Measurements from ENCODE around the gene POMT1.

POMT1 gene

GRCh38 chr9:131566158-131566557 lies 63.4 kb downstream of the POMT1 start:
- no peak overlapping the region for H3K27ac ChIP-seq
- H2AFZ ChIP-seq (ENCODE audit: low read depth), result no peak overlapping the region
- H3K27me3 ChIP-seq (ENCODE audit: insufficient read depth, low read depth), result no peaks in the 10 kb centered on the region
- H3K36me3 ChIP-seq (ENCODE audit: insufficient read depth), result no peaks in the 10 kb centered on the region
- H3K9ac ChIP-seq, result no peak overlapping the region
- TF ChIP-seq, protein P1, sequence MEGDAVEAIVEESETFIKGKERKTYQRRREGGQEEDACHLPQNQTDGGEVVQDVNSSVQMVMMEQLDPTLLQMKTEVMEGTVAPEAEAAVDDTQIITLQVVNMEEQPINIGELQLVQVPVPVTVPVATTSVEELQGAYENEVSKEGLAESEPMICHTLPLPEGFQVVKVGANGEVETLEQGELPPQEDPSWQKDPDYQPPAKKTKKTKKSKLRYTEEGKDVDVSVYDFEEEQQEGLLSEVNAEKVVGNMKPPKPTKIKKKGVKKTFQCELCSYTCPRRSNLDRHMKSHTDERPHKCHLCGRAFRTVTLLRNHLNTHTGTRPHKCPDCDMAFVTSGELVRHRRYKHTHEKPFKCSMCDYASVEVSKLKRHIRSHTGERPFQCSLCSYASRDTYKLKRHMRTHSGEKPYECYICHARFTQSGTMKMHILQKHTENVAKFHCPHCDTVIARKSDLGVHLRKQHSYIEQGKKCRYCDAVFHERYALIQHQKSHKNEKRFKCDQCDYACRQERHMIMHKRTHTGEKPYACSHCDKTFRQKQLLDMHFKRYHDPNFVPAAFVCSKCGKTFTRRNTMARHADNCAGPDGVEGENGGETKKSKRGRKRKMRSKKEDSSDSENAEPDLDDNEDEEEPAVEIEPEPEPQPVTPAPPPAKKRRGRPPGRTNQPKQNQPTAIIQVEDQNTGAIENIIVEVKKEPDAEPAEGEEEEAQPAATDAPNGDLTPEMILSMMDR (conservative IDR thresholded peaks at IDR 0.05; ENCODE audit: low read depth, low read length), result no peak
- no peaks in the 10 kb centered on the region for H3K79me2 ChIP-seq (ENCODE audit: insufficient read depth, low read depth)
- H3K4me1 ChIP-seq (ENCODE audit: low read depth, poor library complexity, severe bottlenecking), result no peaks in the 10 kb centered on the region
- no peaks in the 10 kb centered on the region for H4K20me1 ChIP-seq (ENCODE audit: insufficient read depth)
- H3K4me2 ChIP-seq, result no peak overlapping the region
- H3K4me3 ChIP-seq (IDR thresholded peaks at IDR 0.05; ENCODE audit: insufficient read depth, low read depth, low read length), result no peak overlapping the region

DNA sequence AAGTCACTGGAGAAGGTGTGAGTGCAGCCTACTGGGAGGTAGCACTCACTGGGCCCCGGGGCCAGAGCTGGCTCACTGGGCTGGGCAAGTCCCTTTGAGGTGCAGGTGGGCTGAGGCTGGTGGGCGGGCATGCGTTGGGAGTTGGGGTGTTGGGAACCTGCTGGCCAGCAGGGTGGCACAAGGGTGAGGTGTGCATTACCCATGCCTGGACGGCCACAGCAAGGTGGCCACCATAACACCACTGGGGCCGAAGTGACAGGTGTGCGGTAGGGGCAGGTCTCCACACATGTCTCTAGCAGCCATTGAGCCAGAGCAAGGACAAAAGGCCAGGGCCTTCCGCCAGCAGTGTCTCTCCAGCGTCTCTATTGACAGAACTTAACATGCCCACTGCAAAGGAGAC lies 65.2 kb downstream of the POMT1 start:
- TF ChIP-seq, protein P1 (conservative IDR thresholded peaks at IDR 0.05; ENCODE audit: low read depth, low read length), result no peak

More for the DNA sequence above, 65.2 kb downstream of the POMT1 start:
- Histone ChIP-seq H3K27ac (no peak overlapping the region), H3K36me3 (ENCODE audit: insufficient read depth) (peaks cover 3% of the 10 kb centered on the region; the same call in 1 of the 2 replicates), H2AFZ (ENCODE audit: low read depth) (no peak overlapping the region), H3K27me3 (ENCODE audit: insufficient read depth, low read depth) (no peaks in the 10 kb centered on the region), H4K20me1 (ENCODE audit: insufficient read depth) (no peaks in the 10 kb centered on the region), H3K4me3 (IDR thresholded peaks at IDR 0.05; ENCODE audit: insufficient read depth, low read depth, low read length) (no peak overlapping the region), H3K4me1 (ENCODE audit: low read depth, poor library complexity, severe bottlenecking) (no peaks in the 10 kb centered on the region), H3K9ac (no peak overlapping the region), H3K4me2 (no peak overlapping the region), H3K79me2 (ENCODE audit: insufficient read depth, low read depth) (no peaks in the 10 kb centered on the region)

Data from KMS-11 (cell line).